NCI-H446 (cell line): Measurements from ENCODE around the gene PLPPR1.
A peak's percentile ranks its signal among the peaks of the same experiment; 100 is the strongest.
"Not testable (repeated sequence)": the region's sequence is repeated elsewhere in the genome, so short reads cannot be mapped to it uniquely, and the experiment has no call there.

Experiments used
- DNase-seq, 2 experiments: peaks; one replicate each; lab custom pipeline; 2025; lab: John Stamatoyannopoulos, UW

The PLPPR1 gene

DNA sequence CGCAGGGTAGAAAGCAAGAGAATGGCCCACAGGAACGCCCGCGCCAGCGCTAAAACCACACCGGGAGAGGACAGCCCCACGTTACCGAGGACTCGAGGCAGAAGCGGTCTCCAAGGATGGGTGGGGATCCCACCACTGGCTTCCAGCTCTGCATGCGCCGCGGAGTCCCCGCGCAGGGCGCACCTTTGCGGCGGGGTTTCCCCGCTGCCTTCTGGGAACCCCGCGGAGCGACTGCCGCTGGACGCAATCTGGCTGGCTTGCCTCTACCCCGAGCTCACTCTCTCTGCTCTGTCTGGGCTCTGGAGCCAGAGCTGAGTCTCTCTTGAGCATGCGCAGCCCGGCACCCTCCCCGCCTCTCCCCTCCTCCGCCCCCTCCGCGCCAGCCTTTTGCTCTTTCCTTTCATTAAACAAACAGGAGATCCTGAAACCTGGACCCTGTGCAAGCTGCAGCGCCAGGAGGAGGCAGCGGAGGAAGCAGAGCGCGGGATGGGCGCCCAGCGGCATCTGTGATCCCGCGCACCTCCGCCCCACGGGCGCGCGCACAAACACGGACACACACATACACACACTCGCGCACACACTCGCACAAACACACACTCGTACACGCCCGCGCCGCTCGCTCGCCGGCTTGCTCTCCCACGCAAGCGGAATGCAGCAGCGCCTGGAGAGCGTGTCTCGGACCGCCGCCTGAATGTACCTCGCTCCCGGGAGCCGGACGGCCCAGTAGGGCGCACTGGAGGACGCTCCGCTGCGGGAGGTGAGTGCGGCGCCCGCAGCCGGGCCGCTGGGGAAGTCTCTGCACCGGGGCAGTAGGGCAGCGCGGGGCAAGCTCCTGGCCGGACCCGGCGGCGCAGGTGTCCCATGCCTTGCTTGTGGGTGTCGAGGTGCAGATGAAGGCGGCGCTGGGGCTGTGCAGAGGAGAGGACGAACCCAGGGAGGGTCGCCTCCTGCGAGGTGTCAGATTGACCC lies at the start of gene PLPPR1:
PLPPR1 (plus strand) TSS at position 382 of the 969 bp plus-strand sequence.
- DNase-seq, result peak; percentile 82 to 89

DNA sequence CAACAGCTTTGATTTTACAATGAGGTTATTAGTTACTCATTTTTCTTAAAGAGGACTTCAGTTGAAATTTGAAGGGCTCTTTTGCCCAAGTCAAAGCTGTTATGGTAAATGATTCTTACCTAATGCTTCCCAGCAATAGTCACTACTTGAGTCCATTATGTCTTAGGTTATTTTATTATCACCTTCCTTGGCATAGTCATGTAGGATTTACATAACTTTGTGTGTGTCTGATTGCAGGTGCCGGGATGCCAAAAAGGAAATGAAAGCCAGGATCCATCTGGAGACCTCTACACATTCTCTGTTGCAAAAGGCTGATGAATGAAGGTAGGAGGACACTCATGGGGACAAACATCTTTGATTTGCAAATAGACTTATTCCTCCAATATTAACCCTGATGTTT lies 38.8 kb upstream of the PLPPR1 start:
- DNase-seq, result no peak

GRCh38 chr9:100990605-100991381 lies 37.7 kb upstream of the PLPPR1 start:
- peak in 1 of 2 experiments; percentile 4 for DNase-seq

DNA sequence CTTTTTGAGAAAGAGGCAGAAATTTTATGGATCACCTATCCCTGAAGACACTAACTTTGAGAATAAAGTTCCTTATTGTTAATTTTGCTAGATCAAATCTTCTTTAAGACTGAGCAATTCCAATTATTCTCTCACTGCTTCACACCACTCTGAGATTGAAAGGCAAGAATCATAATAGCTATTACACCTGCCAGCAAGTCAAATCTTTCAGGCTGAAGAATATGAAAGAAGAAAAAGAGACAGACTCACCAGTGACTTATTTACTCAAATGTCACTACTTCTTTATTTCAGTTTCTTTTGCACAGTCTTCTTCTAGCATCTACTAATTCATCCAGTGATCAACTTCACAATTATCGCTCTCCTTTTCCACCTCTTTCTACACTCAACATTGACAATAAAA lies 35.9 kb upstream of the PLPPR1 start:
- DNase-seq, result no peak

DNA sequence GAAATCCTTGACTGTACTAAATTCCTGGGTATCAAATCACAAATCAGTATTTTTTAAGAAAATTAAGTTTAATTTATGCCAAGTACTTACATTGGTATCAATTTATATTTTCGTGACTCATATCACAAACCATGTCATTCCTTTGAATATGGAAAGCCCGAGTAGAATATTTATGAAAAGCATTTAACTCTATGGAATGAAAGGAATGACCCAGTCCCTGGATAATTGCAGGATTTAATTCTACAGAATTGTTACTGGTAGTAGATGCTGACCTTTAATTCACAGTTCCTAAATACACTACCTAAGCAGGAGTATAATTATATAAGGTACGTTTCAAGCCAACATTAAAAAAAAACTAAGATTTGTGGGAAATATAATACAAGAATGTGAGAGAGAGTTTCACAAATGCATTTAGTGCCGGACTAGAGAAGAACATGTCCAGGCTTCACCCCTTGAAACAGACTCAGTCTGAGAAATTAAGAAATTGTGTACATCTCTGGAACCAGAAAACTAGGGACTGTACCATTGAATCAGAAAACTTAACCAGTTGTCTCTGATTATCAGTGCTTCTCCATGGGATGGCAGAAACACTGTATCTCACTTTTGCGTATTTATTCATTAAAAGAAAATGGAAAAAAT lies 28.5 kb upstream of the PLPPR1 start:
- no peak for DNase-seq

DNA sequence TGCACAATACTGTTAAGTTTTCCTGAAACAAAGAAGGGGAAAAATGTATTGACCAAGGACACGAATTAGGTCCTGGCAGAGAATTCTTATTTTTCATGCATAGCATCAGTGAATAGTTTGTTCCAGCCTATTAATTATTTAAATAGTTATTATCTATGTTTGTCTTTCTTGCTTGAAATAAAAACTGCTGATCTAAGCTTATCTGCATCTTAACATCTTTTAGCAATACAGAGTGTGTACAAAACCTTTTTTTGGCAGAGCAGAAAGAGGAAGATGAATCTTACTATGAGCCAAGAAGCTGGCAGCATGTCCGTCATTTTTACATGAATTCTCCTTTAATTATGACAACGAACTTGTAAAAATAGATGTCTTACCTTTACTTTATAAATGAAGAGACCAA lies 23.3 kb upstream of the PLPPR1 start:
- no peak for DNase-seq

DNA sequence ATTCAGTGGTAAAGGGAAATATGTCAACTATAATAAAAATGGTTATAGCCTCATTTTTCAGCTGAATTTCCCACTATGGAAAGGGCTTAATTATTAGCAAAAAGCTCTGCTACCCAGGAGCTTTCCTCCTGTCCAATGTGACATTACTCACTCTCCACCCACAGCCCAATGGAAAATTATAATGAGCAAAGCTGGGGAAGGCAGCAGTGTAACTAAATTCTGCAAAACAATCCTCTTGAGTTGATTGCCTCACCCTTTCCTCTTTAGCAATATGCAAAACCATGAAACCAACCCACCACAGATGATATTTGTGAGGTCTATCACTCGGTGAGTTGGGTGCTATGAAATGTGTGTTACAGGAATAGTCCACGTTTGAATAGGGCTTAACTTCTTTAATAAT lies 14.0 kb upstream of the PLPPR1 start:
- DNase-seq, result no peak

GRCh38 chr9:101018467-101018866 lies 10.1 kb upstream of the PLPPR1 start:
- DNase-seq, result peak; percentile 93 to 96

- peak in 1 of 2 experiments; percentile 77 for DNase-seq
Measured at GRCh38 chr9:101022704-101023103, 5.8 kb upstream of the PLPPR1 start.

DNA sequence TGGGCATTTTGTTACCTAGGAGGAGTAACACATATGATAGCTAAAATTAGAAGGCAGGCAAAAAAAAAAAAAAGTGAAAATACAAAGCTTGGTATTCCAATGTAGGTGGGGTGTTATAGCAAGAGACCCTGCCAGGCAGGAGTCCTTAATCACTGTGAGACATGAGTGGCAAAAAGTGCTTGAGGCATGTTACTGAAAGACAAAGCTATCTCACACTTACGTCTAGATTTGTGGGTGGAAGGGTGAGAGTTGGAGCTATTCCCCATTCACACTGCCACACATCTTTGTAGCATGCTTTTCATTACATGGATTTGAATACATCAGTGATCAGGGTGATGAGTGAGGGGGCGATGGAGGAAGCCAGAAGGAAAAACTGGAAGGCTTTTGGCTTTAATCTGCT lies 2.6 kb upstream of the PLPPR1 start:
- DNase-seq, result no peak

DNA sequence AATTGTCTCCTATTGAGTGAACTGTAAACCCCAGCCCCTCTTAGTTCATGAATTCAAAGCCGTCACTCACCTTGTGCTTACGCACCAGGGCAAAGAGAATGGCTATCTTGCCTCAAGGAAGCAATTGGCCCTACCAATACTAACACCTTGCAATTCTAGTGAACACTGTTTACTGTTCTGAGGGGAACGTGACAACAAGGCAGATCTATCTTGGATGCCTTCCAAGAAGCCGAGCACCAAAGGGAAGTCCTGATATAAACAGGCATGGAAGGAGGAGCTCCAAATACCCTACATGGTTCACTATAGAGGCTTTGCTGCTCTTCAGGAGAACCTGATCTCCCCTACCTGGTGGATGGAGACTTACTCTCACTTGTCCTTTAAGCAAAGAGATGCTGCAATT lies 1.7 kb upstream of the PLPPR1 start:
- DNase-seq, result peak in 1 of 2 experiments; percentile 55

DNA sequence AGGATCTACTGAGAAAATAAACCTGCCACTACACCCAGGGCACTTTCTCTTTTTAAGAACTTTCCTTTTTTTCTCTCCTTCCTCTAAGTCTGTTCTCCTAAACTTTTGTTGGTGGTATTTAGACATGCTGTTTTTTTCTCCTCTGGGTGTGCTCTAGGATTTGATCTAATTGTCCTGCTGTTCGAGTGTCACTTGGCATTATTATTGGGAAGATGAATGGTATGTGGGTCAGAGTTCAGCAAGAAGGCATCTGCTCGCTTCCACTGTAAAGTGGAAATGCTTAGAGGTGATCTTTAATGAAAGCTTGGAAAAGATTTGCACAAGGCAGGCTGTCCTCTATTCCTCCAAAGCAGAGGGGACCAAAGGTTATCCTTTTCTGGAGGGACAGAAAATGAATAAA lies 1.3 kb upstream of the PLPPR1 start:
- peak in 1 of 2 experiments; percentile 32 for DNase-seq

GRCh38 chr9:101027733-101028345 lies 688 bp upstream of the PLPPR1 start:
- no peak for DNase-seq

DNA sequence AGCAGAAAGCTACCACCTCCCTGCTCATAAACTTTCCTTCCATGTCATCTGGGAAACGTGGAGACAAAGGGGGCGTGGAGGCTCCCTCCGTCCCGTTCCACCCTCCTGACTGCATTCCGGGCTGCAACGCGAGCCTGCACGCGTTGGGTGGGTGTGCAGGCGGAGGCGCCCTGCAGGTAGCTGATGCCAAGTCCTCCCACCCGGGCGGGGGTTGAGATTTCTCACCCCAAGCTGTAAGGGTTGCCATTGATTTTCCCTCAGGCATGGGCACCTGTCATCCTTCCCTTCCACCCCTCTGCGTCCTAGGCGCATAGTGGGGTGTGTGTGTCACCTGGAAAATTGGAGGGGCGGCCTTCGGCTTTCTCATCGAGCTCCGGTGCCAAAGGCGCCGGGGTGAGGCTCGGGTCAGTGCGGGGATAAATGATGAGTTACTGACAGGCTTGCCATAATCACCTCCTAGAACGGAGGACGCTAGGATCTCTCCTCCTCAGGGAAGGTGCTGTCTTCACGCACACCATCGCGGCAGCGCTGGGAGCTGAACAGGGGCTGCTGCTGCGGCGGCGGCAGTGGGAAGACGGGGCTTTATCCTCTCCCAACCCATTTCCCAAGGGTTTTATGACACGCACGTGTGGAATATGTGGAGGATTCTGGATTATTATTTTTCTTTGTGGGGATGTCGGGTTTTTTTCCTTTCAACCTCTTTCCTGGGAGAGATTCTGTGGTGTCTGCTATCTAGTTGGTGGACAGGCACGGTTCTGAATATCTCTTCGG lies 973 bp downstream of the PLPPR1 start:
- no peak for DNase-seq

DNA sequence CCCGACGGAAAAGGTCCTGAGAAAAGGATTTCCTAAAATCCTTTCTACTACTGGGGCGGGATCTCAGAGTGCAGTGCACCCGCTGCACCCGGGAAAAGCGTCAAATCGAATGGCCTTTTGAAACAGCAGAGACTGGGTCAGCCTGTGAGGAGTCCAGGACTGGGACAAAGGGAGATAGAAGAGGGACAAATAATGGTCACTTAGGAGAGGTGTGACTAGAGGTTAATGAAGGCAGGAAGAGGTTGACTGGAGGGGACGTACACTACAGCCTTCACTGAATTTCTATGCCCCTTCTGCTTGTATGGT lies 1.5 kb downstream of the PLPPR1 start:
- DNase-seq, result no peak

DNA sequence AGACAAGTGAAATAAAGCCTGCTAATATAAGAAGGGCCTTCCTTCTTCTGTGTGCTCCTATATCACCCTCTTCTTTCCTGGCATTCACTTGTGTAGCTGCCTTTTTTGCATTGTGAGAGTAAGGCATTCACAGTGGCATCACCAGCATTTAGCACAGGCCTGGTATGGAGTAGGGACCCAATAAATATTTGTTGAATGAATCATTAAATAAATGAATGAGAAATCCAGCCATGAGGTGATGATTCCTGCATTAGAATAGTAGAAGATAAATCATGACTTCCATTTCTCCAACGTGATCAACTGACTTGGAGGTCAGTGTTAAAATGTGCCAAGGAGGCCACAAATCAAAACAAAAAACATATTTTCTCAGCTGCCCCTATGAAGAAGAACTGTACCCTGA lies 3.9 kb downstream of the PLPPR1 start:
- DNase-seq, result no peak

GRCh38 chr9:101034222-101034621 lies 5.7 kb downstream of the PLPPR1 start:
- DNase-seq, result no peak

DNA sequence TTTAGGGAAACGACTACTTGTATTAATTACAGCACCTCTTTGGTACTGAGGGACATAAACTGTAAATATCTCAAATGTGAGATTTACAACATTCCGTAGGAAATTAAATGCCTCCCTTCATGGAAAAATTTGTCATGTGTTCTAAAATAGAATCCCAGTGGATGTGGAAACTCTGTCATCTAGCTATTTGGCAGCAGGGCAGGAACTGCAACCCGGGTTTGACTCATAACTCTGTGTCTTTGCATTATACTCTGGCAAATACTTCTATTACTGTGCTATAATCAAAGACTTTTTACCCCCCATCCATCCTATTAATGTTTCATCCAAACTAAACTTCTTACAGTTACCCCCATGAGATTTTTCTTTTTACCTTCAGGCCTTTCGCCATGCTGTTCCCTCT lies 6.6 kb downstream of the PLPPR1 start:
- no peak for DNase-seq

DNA sequence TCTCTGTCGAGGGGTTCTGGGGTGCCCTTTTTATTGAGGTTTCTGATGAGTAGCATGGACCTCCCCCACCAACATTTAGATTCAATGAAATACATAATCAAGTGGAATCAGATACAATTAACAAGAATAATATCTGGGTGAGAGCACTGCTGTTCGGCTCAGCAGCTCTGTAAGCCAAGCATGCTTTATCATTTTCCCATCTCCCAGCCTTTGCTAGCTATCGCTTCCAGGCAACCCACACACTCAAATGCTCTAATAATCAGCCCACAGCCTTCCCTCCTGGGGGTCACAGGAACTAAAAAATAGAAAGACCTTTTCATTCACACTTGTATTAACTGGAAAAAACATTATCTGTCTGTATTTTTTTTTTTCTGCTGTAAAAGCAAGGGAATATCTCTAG lies 8.9 kb downstream of the PLPPR1 start:
- DNase-seq, result peak in 1 of 2 experiments; percentile 13

DNA sequence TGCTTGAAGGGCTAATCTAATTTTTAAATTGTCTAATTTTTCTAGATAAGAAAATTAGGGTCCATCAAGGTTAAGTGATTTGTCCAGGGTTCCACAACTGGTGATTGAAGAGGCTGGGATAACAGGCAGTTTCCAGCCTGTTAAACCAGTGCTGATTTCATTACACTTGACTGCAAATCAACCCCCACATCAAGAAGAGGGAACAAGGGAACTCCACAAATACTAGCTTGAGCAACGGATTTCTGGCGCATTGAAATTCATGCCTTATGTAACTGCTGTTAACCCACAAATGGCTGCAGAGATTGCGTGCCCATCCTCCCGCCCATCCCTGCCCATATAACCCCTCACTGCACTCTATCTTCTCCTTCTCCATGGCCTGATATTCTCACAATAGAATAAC lies 10.0 kb downstream of the PLPPR1 start:
- no peak for DNase-seq

DNA sequence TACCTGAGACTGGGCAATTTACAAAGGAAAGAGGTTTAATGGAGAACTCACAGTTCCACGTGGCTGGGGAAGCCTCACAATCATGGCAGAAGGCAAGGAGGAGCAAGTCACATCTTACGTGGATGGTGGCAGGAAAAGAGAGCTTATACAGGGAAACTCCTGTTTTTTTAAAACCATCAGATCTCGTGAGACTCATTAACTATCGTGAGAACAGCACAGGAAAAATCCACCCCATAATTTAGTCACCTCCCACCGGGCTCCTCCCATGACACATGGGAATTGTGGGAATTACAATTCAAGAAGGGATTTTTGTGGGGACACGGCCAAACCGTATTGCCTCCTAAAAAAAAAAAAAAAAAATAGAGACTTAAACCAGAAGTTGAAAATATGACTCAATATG lies 11.1 kb downstream of the PLPPR1 start:
- not testable (repeated sequence) for DNase-seq
